Right hindlimb (tissue), 1 donor: Measurements from ENCODE around the gene RAD51B.

Experiments
- DNase-seq: peaks from one replicate; pipeline ENCODE4 v3.0.0-alpha.2; 2018

The RAD51B gene

DNA sequence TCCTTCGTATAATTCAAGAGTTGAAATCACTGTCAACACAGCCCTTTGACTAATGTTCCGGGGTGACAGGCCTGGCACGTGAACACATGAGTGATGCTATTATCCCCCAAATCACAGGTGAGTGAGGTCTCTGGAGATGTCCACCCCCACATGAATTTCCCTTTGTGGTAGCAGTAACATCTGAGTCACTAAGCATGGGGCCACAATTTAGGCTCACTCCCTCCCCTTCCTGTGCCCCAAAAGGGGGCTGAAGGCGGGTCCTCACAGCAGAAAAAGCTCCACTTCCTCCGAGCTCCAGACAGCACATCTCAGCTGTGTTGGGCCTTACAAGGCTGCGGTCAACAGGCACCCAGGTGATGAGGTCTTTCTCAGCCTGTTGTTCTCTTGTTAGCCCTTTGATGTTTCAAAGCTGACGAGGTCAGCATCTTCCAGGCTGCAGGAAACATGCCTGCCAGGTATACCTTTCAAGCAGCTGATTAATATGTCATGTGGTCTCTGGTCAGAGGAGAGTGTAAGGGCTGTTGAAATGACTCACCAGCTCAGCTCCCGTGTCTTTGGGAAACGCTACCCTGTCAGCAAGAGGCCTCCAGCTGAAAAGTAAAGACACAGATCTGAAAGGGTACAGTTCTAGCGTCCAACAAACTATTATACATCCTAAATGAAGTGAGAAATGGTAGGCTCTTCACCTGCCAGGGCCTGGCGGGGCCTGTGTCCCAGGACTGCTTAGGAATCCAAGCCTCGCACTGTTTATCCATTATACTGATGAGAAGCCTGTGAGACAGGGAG is 866.0 kb downstream of the RAD51B start:
- peak; percentile 80 for DNase-seq

GRCh38 chr14:68686205-68686465 is 866.6 kb downstream of the RAD51B start:
- DNase-seq: no peak

- DNase-seq: no peak
Observed at GRCh38 chr14:68686724-68687123, 867.1 kb downstream of the RAD51B start.

DNA sequence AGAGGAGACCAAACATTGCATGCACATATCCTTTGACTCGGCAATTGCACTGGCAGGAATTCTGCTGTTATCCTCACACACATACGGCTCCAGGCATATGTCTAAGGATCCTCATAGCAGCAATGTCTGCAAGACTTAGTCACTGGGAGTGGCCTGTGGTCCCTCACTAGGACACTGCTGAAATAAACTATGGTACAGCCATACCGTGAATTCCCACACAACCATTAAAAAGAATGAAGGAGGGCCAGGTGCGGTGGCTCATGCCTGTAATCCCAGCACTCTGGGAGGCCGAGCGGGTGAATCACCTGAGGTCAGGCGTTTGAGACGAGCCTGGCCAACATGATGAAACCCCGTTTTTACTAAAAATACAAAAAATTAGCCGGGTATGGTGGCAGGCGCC is 868.2 kb downstream of the RAD51B start:
- DNase-seq: no peak

- DNase-seq: peak; percentile 91
Observed at GRCh38 chr14:68688872-68689371, 869.3 kb downstream of the RAD51B start.

DNA sequence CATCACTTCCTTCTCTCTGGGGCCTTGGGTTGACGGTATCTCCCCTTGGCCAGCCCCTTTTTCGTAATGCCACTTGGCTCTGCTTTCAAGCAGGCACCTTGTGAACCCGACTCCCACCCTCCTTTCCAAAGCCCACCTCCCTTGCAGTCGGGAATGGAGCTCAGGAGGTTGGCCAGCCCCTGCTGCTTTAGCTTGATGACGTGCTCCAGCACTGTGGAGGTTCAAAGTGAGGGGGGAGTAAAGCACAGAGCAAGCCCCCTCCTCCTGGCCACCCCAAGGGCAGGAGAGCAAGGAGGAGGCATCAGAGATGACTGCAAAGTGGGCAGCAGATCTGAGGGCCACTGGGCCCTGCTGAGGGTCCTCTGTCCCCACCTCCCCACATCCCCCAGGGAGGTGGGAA is 869.9 kb downstream of the RAD51B start:
- DNase-seq: no peak

- no peak for DNase-seq
Observed at GRCh38 chr14:68690089-68690958, 870.7 kb downstream of the RAD51B start.

GRCh38 chr14:68691031-68691791 is 871.6 kb downstream of the RAD51B start:
- DNase-seq: no peak

DNA sequence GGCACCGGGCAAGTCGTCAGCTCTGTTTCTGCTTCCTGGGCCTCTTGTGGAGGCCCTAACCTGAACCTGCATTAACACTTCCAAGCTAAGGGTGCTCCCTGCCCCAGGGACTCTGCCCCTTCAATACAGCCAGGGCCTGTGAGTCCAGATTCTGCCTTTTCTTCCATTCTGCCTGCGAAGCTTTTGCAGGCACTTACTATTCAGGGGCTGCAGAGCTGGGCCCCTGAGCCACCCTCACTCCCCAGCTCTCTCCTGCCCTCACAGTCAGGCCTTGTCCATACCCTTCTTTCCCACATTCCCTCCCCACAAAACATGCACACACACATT is 872.2 kb downstream of the RAD51B start:
- no peak for DNase-seq

GRCh38 chr14:68692216-68692615 is 872.6 kb downstream of the RAD51B start:
- no peak for DNase-seq

DNA sequence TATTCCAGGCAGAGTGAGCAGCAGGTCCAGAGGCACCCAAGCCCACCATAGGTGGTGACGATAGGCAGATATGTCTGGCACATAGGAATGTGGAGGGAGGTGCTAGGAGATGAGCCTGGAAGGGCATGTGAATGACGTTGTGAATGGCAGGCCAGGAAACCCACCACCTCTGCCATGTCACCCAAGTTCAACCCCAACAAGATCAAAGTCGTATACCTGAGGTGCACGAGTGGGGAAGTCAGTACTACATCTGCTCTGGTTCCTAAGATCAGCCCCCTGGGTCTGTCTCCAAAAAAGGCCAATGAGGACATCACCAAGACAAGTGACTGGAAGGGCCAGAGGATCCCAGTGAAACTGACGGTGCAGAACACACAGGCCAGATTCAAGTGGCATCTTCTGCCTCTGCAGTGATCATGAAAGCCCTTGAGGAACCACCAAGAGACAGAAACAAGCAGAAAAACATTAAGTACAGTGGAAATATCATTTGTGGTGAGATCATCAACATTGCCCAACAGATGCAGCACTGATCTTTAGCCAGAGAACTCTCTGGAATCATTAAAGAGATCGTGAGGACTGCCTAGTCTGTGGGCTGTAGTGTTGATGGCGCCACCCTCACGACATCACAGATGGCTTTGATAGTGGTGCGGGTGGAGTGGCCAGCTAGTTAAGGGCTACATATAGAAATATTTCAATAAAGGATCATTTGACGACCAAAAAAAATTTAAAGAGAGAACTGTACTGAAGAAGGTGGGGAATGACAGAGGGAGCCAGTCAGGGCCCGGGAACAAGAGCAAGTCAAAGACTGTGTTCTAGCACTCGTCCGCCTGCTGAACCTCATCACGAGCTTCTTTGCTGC is 873.6 kb downstream of the RAD51B start:
- DNase-seq: no peak

GRCh38 chr14:68693926-68694325 is 874.3 kb downstream of the RAD51B start:
- no peak for DNase-seq

DNA sequence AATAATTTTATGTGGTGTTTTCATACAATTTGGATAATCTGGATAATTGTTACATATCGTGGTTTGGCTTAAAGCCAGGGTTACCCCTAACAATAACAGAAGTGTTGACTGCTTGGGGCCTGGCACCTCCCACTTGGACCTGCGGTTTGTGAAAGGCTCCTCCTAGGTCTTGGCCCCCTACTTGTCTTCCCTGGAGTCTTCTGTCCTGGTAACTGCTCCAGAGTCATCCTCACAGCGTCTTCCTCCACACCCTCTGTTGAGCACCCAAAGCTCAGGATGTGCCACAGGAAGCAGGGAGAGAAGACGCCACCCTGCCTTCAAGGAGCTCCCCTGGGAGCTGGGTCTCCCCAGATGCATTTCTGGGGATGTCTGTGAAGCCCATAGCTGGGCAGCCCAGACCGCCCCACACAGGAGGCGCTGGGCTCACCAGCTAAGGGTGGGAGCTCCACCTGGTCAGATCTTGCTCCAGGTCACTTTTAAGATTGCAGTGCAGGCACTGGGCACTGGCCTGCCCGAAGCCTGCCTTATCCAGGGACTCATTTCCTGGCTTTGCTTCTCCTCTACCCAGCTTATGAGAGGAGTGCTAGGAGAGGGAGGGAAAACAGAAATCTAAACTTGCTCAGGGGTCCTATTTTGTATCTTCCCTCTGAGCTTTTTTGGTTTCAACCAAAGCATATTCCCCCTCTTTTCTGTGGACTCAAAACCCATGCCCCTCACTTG is 875.1 kb downstream of the RAD51B start:
- DNase-seq: peak; percentile 13

DNA sequence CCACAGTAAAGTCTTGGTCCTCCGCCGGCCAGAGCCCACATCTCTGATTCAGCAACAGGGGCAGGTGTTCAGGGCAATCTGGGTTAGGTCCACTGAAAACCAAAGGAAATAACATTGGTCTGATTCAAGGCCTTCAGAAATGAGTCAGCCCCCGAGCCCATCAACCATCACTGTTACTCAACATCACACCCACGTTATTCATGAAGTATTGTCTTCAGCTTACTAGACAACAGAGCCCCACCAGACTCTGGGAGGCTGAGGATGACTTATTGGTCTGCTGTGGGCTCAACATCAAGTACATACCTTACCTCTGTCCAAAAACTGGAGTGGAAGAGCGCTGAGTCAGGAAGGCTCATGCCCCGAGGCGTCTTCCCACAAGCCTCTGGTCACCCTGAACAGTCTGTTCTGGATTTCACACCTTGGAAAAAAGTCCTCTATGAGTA is 875.8 kb downstream of the RAD51B start:
- peak; percentile 13 for DNase-seq

GRCh38 chr14:68695856-68696255 is 876.3 kb downstream of the RAD51B start:
- DNase-seq: peak; percentile 6

DNA sequence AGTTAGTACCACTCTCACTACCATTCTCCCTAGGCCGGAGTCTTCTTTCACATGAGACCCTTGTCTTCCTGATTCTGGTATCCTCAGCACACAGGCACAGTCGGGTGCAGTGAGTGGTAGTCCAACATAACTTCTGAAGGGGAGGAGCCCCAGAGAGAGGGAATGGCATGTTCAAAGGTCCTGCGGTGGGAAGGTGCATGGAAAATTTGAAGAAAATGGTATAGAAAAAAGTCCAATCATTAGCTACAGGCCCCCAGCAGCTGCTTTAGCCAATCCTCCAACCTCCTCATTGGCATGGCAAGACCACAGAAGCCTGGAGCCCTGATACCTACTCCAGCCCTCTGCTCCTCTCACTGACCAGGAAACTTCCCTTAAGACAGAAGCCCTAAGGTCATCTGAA is 876.7 kb downstream of the RAD51B start:
- DNase-seq: no peak

GRCh38 chr14:68696721-68697495 is 877.3 kb downstream of the RAD51B start:
- no peak for DNase-seq

- DNase-seq: peak; percentile 7
Observed at GRCh38 chr14:68698773-68699172, 879.2 kb downstream of the RAD51B start.

- peak; percentile 3 for DNase-seq
Observed at GRCh38 chr14:68701001-68701741, 881.6 kb downstream of the RAD51B start.

- peak; percentile 4 for DNase-seq
Observed at GRCh38 chr14:68702135-68702534, 882.6 kb downstream of the RAD51B start.
